Measurements from ENCODE around the gene GRM4. TPM values are rescaled to one million over a fixed set of nuclear protein-coding genes. Genes with fewer than 3 reads are reported as not detected.
"Not testable (repeated sequence)": the region's sequence is repeated elsewhere in the genome, so short reads cannot be mapped to it uniquely, and the experiment has no call there.

The GRM4 gene
- total RNA-seq, 4 donors from 2014 or later: 0.19 TPM; not detected in 3

- no peak for DNase-seq (ENCODE audit: low spot score in 2 of 2)
- TF ChIP-seq POLR2A (IDR thresholded peaks at IDR 0.05) (no peak), CTCF (IDR thresholded peaks at IDR 0.05) (no peak)
- intact Hi-C loops (cut with DNase I; ENCODE audit: low total_unique reads): loop anchor here (5.0 kb wide), 1 partner anchor 1832 kb away; no protein-coding TSS in a partner anchor
- H3K4me3 ChIP-seq (ENCODE audit: low read depth, poor library complexity, severe bottlenecking): no peak overlapping the region
- WGBS, 2 donors: 30 to 36% methylated on average over 8 of the region's 8 CpGs
These were observed 100.1 kb downstream of the GRM4 start for GRCh38 chr6:34045771-34046170.

GRCh38 chr6:34044945-34045595 is 100.8 kb downstream of the GRM4 start:
- no peak for TF ChIP-seq CTCF (IDR thresholded peaks at IDR 0.05)
- TF ChIP-seq POLR2A (IDR thresholded peaks at IDR 0.05): no peak
- no peak overlapping the region for H3K4me3 ChIP-seq (ENCODE audit: low read depth, poor library complexity, severe bottlenecking)
- intact Hi-C loops (cut with DNase I; ENCODE audit: low total_unique reads): loop anchor here (5.0 kb wide), 1 partner anchor 1832 kb away; no protein-coding TSS in a partner anchor
- no peak for DNase-seq (ENCODE audit: low spot score in 2 of 2)
- 51 to 74% methylated on average over 13 of the region's 13 CpGs for WGBS, 2 donors

- H3K4me3 ChIP-seq (ENCODE audit: low read depth, poor library complexity, severe bottlenecking): no peak overlapping the region
- no peak for DNase-seq (ENCODE audit: low spot score in 2 of 2)
- 96% methylated on average over 8 of the region's 8 CpGs for WGBS, 2 donors
- intact Hi-C loops (cut with DNase I; ENCODE audit: low total_unique reads): no loop called here
- no peak for TF ChIP-seq POLR2A (IDR thresholded peaks at IDR 0.05)
These were observed 102.5 kb downstream of the GRM4 start for GRCh38 chr6:34043359-34043758.

GRCh38 chr6:34041998-34042397 is 103.9 kb downstream of the GRM4 start:
- WGBS, 2 donors: 89 to 93% methylated on average over 5 of the region's 5 CpGs
- intact Hi-C loops (cut with DNase I; ENCODE audit: low total_unique reads); DNase-seq (ENCODE audit: low spot score in 2 of 2); H3K4me3 ChIP-seq (ENCODE audit: low read depth, poor library complexity, severe bottlenecking): not testable (repeated sequence)

- no peak for DNase-seq (ENCODE audit: low spot score in 2 of 2)
- H3K4me3 ChIP-seq (ENCODE audit: low read depth, poor library complexity, severe bottlenecking): no peak overlapping the region
- TF ChIP-seq CTCF (IDR thresholded peaks at IDR 0.05) (no peak), POLR2A (IDR thresholded peaks at IDR 0.05) (no peak)
- 86 to 89% methylated on average over 6 of the region's 6 CpGs for WGBS, 2 donors
- intact Hi-C loops (cut with DNase I; ENCODE audit: low total_unique reads): no loop called here
These were observed 104.5 kb downstream of the GRM4 start for GRCh38 chr6:34041385-34041784.

- H3K4me3 ChIP-seq (ENCODE audit: low read depth, poor library complexity, severe bottlenecking): no peak overlapping the region
- intact Hi-C loops (cut with DNase I; ENCODE audit: low total_unique reads): no loop called here
- WGBS, 2 donors: 78 to 80% methylated on average over 10 to 11 of the region's 11 CpGs
- no peak for TF ChIP-seq POLR2A (IDR thresholded peaks at IDR 0.05)
- no peak for TF ChIP-seq CTCF (IDR thresholded peaks at IDR 0.05)
- DNase-seq (ENCODE audit: low spot score in 2 of 2): no peak
These were observed 105.9 kb downstream of the GRM4 start for GRCh38 chr6:34039943-34040342.

- 66 to 78% methylated on average over 3 of the region's 3 CpGs for WGBS, 2 donors
- TF ChIP-seq POLR2A (IDR thresholded peaks at IDR 0.05) (no peak), CTCF (IDR thresholded peaks at IDR 0.05) (no peak)
- no peak for DNase-seq (ENCODE audit: low spot score in 2 of 2)
- no peak overlapping the region for H3K4me3 ChIP-seq (ENCODE audit: low read depth, poor library complexity, severe bottlenecking)
- intact Hi-C loops (cut with DNase I; ENCODE audit: low total_unique reads): no loop called here
These were observed 108.7 kb downstream of the GRM4 start for GRCh38 chr6:34037151-34037550.
